Glutamatergic neuron (in vitro differentiated cells): ENCODE data around the gene CNIH4. TPM values are rescaled to one million over a fixed set of nuclear protein-coding genes. Genes with fewer than 3 reads are reported as not detected.
A peak's percentile ranks its signal among the peaks of the same experiment; 100 is the strongest.

ENCODE experiments used
- DNase-seq: peaks from one replicate; pipeline ENCODE4 v3.0.0; 2022
- H3K27ac Mint-ChIP-seq: one replicate; pipeline ENCODE4 v1.8.0; 2020; ENCODE audit warnings: mild to moderate bottlenecking, mixed read lengths, inconsistent platforms; ENCODE audit not compliant: unreplicated experiment
- H3K27me3 Mint-ChIP-seq: one replicate; pipeline ENCODE4 v1.8.0; 2020; ENCODE audit warnings: mild to moderate bottlenecking, moderate library complexity, mixed read lengths, inconsistent platforms; ENCODE audit not compliant: unreplicated experiment
- H3K36me3 Mint-ChIP-seq: one replicate; pipeline ENCODE4 v1.8.0; 2020; ENCODE audit warnings: mild to moderate bottlenecking, mixed read lengths, inconsistent platforms; ENCODE audit not compliant: unreplicated experiment
- H3K4me1 Mint-ChIP-seq: one replicate; pipeline ENCODE4 v1.8.0; 2020; ENCODE audit warnings: mild to moderate bottlenecking, low read depth, mixed read lengths, inconsistent platforms; ENCODE audit not compliant: unreplicated experiment
- H3K4me3 Mint-ChIP-seq: one replicate; pipeline ENCODE4 v1.8.0; 2020; ENCODE audit warnings: mild to moderate bottlenecking, mixed read lengths, inconsistent platforms; ENCODE audit not compliant: unreplicated experiment
- H3K9me3 Mint-ChIP-seq: one replicate; pipeline ENCODE4 v1.8.0; 2020; ENCODE audit warnings: mild to moderate bottlenecking, moderate library complexity, mixed read lengths, inconsistent platforms; ENCODE audit not compliant: unreplicated experiment
- total RNA-seq: library from RNA; stranded (reverse); fragmentation: NEBNext Ultra II Directional; extraction: Animal tissue kit (Norgen Biotek cat#: 25700); gene quantifications from one replicate; pipeline ENCODE4 v1.2.1, GENCODE V29; 2021; ENCODE audit not compliant: unreplicated experiment
- TF ChIP-seq, protein P1 (sequence below): fragments of 200-600 bp; sonication (generic); IDR thresholded peaks from one replicate; pipeline ENCODE4 v1.5.0; 2021; ENCODE audit not compliant: partially characterized antibody, unreplicated experiment

The CNIH4 gene
- total RNA-seq, 1 donor from 2014 or later: 85.5 TPM

GRCh38 chr1:224353975-224354925 lies 2.4 kb upstream of the CNIH4 start:
- Mint-ChIP-seq H3K9me3 (peaks cover 5% of the 10 kb centered on the region), H3K4me3 (no peak overlapping the region), H3K4me1 (peaks cover 9% of the 10 kb centered on the region), H3K36me3 (peaks cover 9% of the 10 kb centered on the region), H3K27ac (no peak overlapping the region), H3K27me3 (peaks cover 4% of the 10 kb centered on the region)
- DNase-seq: no peak
- TF ChIP-seq, protein P1, sequence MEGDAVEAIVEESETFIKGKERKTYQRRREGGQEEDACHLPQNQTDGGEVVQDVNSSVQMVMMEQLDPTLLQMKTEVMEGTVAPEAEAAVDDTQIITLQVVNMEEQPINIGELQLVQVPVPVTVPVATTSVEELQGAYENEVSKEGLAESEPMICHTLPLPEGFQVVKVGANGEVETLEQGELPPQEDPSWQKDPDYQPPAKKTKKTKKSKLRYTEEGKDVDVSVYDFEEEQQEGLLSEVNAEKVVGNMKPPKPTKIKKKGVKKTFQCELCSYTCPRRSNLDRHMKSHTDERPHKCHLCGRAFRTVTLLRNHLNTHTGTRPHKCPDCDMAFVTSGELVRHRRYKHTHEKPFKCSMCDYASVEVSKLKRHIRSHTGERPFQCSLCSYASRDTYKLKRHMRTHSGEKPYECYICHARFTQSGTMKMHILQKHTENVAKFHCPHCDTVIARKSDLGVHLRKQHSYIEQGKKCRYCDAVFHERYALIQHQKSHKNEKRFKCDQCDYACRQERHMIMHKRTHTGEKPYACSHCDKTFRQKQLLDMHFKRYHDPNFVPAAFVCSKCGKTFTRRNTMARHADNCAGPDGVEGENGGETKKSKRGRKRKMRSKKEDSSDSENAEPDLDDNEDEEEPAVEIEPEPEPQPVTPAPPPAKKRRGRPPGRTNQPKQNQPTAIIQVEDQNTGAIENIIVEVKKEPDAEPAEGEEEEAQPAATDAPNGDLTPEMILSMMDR: no peak

DNA sequence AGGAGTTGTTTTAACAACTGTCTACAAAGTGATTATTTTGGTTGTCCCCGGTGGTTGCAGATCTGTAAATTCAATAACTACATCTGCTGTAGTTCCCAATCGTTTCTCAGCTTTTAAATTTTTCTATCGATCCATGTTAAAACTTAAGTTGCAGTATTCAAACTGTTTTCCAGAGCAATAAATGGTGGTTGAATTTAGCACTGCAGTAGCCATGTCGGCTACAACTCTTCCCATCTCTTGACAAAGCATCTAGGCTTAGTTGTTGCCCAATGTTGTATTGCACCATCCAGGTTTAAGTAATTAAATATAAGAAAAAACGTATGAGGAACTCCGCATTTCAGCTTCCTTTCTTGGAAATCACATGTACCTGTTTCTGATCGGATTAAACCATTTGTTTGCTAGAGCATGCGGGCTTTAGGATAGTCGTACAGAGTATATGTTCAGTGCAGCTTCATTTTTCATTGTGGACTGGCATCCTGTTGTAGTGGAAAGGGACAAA lies 996 bp downstream of the CNIH4 start:
- no peak for DNase-seq
- Mint-ChIP-seq H3K9me3 (peaks cover 3% of the 10 kb centered on the region), H3K27ac (peak overlapping the region; percentile 94)

GRCh38 chr1:224358237-224358636 lies 1.6 kb downstream of the CNIH4 start:
- H3K27me3 Mint-ChIP-seq: peaks cover 4% of the 10 kb centered on the region
- peaks cover 3% of the 10 kb centered on the region for H3K9me3 Mint-ChIP-seq
- H3K36me3 Mint-ChIP-seq: peaks cover 9% of the 10 kb centered on the region
- DNase-seq: no peak
- H3K27ac Mint-ChIP-seq: peak overlapping the region; percentile 94
- TF ChIP-seq, protein P1: no peak
- peak overlapping the region; percentile 95 for H3K4me3 Mint-ChIP-seq
- H3K4me1 Mint-ChIP-seq: peaks cover 12% of the 10 kb centered on the region

More for the DNA sequence above, 996 bp downstream of the CNIH4 start:
- TF ChIP-seq, protein P1: no peak
- Mint-ChIP-seq H3K4me3 (peak overlapping the region; percentile 95), H3K4me1 (peaks cover 10% of the 10 kb centered on the region), H3K36me3 (peaks cover 9% of the 10 kb centered on the region), H3K27me3 (peaks cover 4% of the 10 kb centered on the region)

GRCh38 chr1:224359207-224359606 lies 2.5 kb downstream of the CNIH4 start:
- Mint-ChIP-seq H3K27me3 (peaks cover 4% of the 10 kb centered on the region), H3K9me3 (peaks cover 3% of the 10 kb centered on the region), H3K4me3 (peak overlapping the region; percentile 95), H3K27ac (peak overlapping the region; percentile 34), H3K36me3 (peaks cover 5% of the 10 kb centered on the region), H3K4me1 (peaks cover 12% of the 10 kb centered on the region)
- DNase-seq: no peak
- TF ChIP-seq, protein P1: no peak

- H3K27ac Mint-ChIP-seq: no peak overlapping the region
- no peaks in the 10 kb centered on the region for H3K27me3 Mint-ChIP-seq
- no peaks in the 10 kb centered on the region for H3K4me1 Mint-ChIP-seq
- no peak for DNase-seq
- no peaks in the 10 kb centered on the region for H3K36me3 Mint-ChIP-seq
- H3K4me3 Mint-ChIP-seq: no peak overlapping the region
- TF ChIP-seq, protein P1: no peak
- H3K9me3 Mint-ChIP-seq: no peaks in the 10 kb centered on the region
Measured at GRCh38 chr1:224368409-224368808, 11.7 kb downstream of the CNIH4 start.
